Psoas muscle (tissue), 7 donors: ENCODE results near the gene CLDN1. TPM values are rescaled to one million over a fixed set of nuclear protein-coding genes. Genes with fewer than 3 reads are reported as not detected.

Source experiments
- polyA plus RNA-seq, 3 donors: library from polyadenylated mRNA; stranded (reverse); fragments of 200-250 nt; gene quantifications; one replicate each; pipeline ENCODE4 v1.2.3, GENCODE V29; 2013
- total RNA-seq, 4 donors: library from RNA; stranded (reverse); fragmentation: NEBNext Ultra II Directional in 2 of 4; extraction: Animal tissue kit (Norgen Biotek cat#: 25700) in 2 of 4; gene quantifications; one replicate each; pipeline versions ENCODE4 v1.2.1 to v1.2.4, GENCODE V29; 2021 to 2023
- donor health status: healthy with polysubstance abuse.
- donor health status: DM: no; HTN: no; CAD: no; lungs with moderate emphysema.
- donor health status: Bipolar disorder and iron deficiency.
- donor health status: healthy.
- donor health status: DM: no; HTN: no; CAD: no.
- donor health status: DM: no; HTN: no; CAD: no.
- donor health status: DM: yes; HTN: yes; CAD: no.

Gene CLDN1
- total and polyA plus RNA-seq, 7 donors: 0.25 to 0.62 (median 0.37) TPM; not detected in 1

Other genes starting within 250 kb of the CLDN1 start
- 1 to 10 TPM; 1.2 to 3.4 (median 1.3) TPM for gene P3H2, start 201.5 kb downstream of the CLDN1 start, total RNA-seq
- under 1 TPM; 0.24 to 0.30 (median 0.29) TPM for gene P3H2, start 201.5 kb downstream of the CLDN1 start, polyA plus RNA-seq
- not detected for gene CLDN16, start 65.7 kb upstream of the CLDN1 start, total RNA-seq
- gene CLDN16, start 65.7 kb upstream of the CLDN1 start, polyA plus RNA-seq: not detected
- gene TMEM207, start 127.5 kb upstream of the CLDN1 start, total RNA-seq: not detected
- gene TMEM207, start 127.5 kb upstream of the CLDN1 start, polyA plus RNA-seq: not detected
- gene IL1RAP, start 191.6 kb upstream of the CLDN1 start, total RNA-seq: 1 to 10 TPM; 2.1 to 5.2 (median 4.6) TPM
- gene IL1RAP, start 191.6 kb upstream of the CLDN1 start, polyA plus RNA-seq: 1 to 10 TPM in 2 of 3 donors, under 1 TPM in 1; 0.70 to 6.3 (median 1.1) TPM